Vagina (tissue), 2 donors: ENCODE data around the gene RTBDN. TPM values are rescaled to one million over a fixed set of nuclear protein-coding genes. Genes with fewer than 3 reads are reported as not detected.
"Not testable (repeated sequence)": the region's sequence is repeated elsewhere in the genome, so short reads cannot be mapped to it uniquely, and the experiment has no call there.

Experiments used
- DNase-seq, 2 donors: peaks; one replicate each; pipeline ENCODE4 v3.0.0-alpha.2; 2017; ENCODE audit errors: extremely low spot score in 2 of 2
- H3K27ac ChIP-seq: fragments of 200-600 bp; sonication (generic); one replicate; pipeline ENCODE4 v1.5.1; 2019
- H3K27me3 ChIP-seq: fragments of 200-600 bp; sonication (generic); one replicate; pipeline ENCODE4 v1.5.1; 2019
- H3K36me3 ChIP-seq, 2 donors: fragments of 200-600 bp; sonication (generic); one replicate each; pipeline ENCODE4 v1.5.1; 2017 to 2019
- H3K4me1 ChIP-seq: fragments of 200-600 bp; sonication (generic); one replicate; pipeline ENCODE4 v1.5.1; 2019
- H3K4me3 ChIP-seq, 2 donors: fragments of 200-600 bp; sonication (generic); 1 replicate in 1 of 2; 2 replicates in 1 of 2; pipeline ENCODE4 v1.5.1; 2016 to 2019
- H3K9me3 ChIP-seq: fragments of 200-600 bp; sonication (generic); one replicate; pipeline ENCODE4 v1.5.1; 2019
- CTCF ChIP-seq, 3 experiments: fragments of 450-650 bp in 2 of 3; fragments of 200-600 bp in 1 of 3; sonication (generic) in 1 of 3; IDR thresholded peaks; one replicate each; pipeline ENCODE4 v1.5.1; 2017 to 2019; ENCODE audit warnings: antibody characterized with exemption in 3 of 3, mild to moderate bottlenecking in 2 of 3, moderate library complexity in 2 of 3
- POLR2A ChIP-seq, 2 donors: fragments of 450-650 bp; IDR thresholded peaks; one replicate each; pipeline ENCODE4 v1.6.1; 2017; ENCODE audit warnings: antibody characterized with exemption in 2 of 2, mild to moderate bottlenecking in 2 of 2, moderate library complexity in 2 of 2
- POLR2AphosphoS5 ChIP-seq, 2 donors: sonication (generic); formaldehyde crosslinking; IDR thresholded peaks; one replicate each; pipeline ENCODE4 v1.9.0; 2017; ENCODE audit warnings: antibody characterized with exemption in 2 of 2, mild to moderate bottlenecking in 2 of 2, low read depth in 1 of 2; ENCODE audit not compliant: insufficient read depth in 1 of 2
- intact Hi-C: fragments of 100-400 bp; cut with DNase I; formaldehyde crosslinking; loops from one replicate; pipeline ENCODE4 v1.15.1; 2023
- total RNA-seq: library from RNA; depleted of rRNA; stranded (reverse); fragments of >200 nt; gene quantifications from one replicate; pipeline ENCODE4 v1.2.3, GENCODE V29; 2016

The RTBDN gene
- total RNA-seq, 1 donor from 2014 or later: 8.8 TPM

- peaks cover 12% of the 10 kb centered on the region for H3K4me1 ChIP-seq
- no peak for DNase-seq
- no peaks in the 10 kb centered on the region for H3K9me3 ChIP-seq
- no peaks in the 10 kb centered on the region for H3K36me3 ChIP-seq
- intact Hi-C loops: no loop called here
- H3K27me3 ChIP-seq: no peaks in the 10 kb centered on the region
- peak overlapping the region; percentile 20 to 33 for H3K4me3 ChIP-seq
- H3K27ac ChIP-seq: no peak overlapping the region
- TF ChIP-seq CTCF (IDR thresholded peaks at IDR 0.05) (peak; percentile 96 to 100 (median 97)), POLR2A (IDR thresholded peaks at IDR 0.05) (no peak), POLR2AphosphoS5 (IDR thresholded peaks at IDR 0.05; ENCODE audit: insufficient read depth in 1 of 2, low read depth in 1 of 2) (peak; percentile 52 to 57)
Measured at GRCh38 chr19:12847159-12848139, 13.1 kb upstream of the RTBDN start.

- intact Hi-C loops: not testable (repeated sequence)
Measured at GRCh38 chr19:12846613-12847012, 12.2 kb upstream of the RTBDN start.

GRCh38 chr19:12843999-12844732 lies 9.8 kb upstream of the RTBDN start:
- Histone ChIP-seq H3K4me3 (no peak overlapping the region), H3K9me3 (no peaks in the 10 kb centered on the region), H3K27me3 (peaks cover 18% of the 10 kb centered on the region), H3K4me1 (peaks cover 13% of the 10 kb centered on the region), H3K36me3 (no peaks in the 10 kb centered on the region), H3K27ac (no peak overlapping the region)
- DNase-seq: no peak
- TF ChIP-seq POLR2AphosphoS5 (IDR thresholded peaks at IDR 0.05; ENCODE audit: insufficient read depth in 1 of 2, low read depth in 1 of 2) (no peak), POLR2A (IDR thresholded peaks at IDR 0.05) (no peak), CTCF (IDR thresholded peaks at IDR 0.05) (no peak)
- intact Hi-C loops: loop anchor here (2.0 kb wide), 1 partner anchor 73 kb away; no protein-coding TSS in a partner anchor

More at GRCh38 chr19:12846613-12847012, 12.2 kb upstream of the RTBDN start:
- H3K27me3 ChIP-seq, H3K36me3 ChIP-seq, H3K9me3 ChIP-seq, H3K27ac ChIP-seq, DNase-seq, H3K4me3 ChIP-seq: not testable (repeated sequence)
- H3K4me1 ChIP-seq: peaks cover 12% of the 10 kb centered on the region

- Histone ChIP-seq H3K9me3 (no peaks in the 10 kb centered on the region), H3K27me3 (peaks cover 25% of the 10 kb centered on the region), H3K27ac (no peak overlapping the region), H3K36me3 (no peaks in the 10 kb centered on the region), H3K4me1 (peaks cover 22% of the 10 kb centered on the region), H3K4me3 (no peak overlapping the region)
- TF ChIP-seq POLR2AphosphoS5 (IDR thresholded peaks at IDR 0.05; ENCODE audit: insufficient read depth in 1 of 2, low read depth in 1 of 2) (no peak), CTCF (IDR thresholded peaks at IDR 0.05) (no peak), POLR2A (IDR thresholded peaks at IDR 0.05) (no peak)
- no peak for DNase-seq
- intact Hi-C loops: no loop called here
Measured at GRCh38 chr19:12843328-12843727, 8.9 kb upstream of the RTBDN start.

GRCh38 chr19:12842511-12842910 lies 8.1 kb upstream of the RTBDN start:
- Histone ChIP-seq H3K27ac (no peak overlapping the region), H3K9me3 (no peaks in the 10 kb centered on the region), H3K4me3 (no peak overlapping the region), H3K4me1 (peaks cover 15% of the 10 kb centered on the region), H3K36me3 (no peaks in the 10 kb centered on the region), H3K27me3 (peaks cover 29% of the 10 kb centered on the region)
- DNase-seq: no peak
- intact Hi-C loops: no loop called here
- TF ChIP-seq POLR2A (IDR thresholded peaks at IDR 0.05): no peak
- no peak for TF ChIP-seq POLR2AphosphoS5 (IDR thresholded peaks at IDR 0.05; ENCODE audit: insufficient read depth in 1 of 2, low read depth in 1 of 2)
- TF ChIP-seq CTCF (IDR thresholded peaks at IDR 0.05): no peak
